Esophagus (tissue), 2 donors: ENCODE data around the gene PPP4R2. TPM values are rescaled to one million over a fixed set of nuclear protein-coding genes. Genes with fewer than 3 reads are reported as not detected.

ENCODE experiments used
- H3K27ac ChIP-seq, 2 donors: one replicate each; pipeline ENCODE4 v1.5.1; 2013; ENCODE audit warnings: low read depth in 2 of 2, mild to moderate bottlenecking in 2 of 2, inconsistent platforms in 1 of 2, low read length in 1 of 2, moderate library complexity in 1 of 2
- H3K27me3 ChIP-seq, 2 donors: one replicate each; pipeline ENCODE4 v1.6.1; 2013; ENCODE audit warnings: low read length in 2 of 2, control low read depth in 1 of 2, mild to moderate bottlenecking in 1 of 2; ENCODE audit not compliant: insufficient read depth in 2 of 2, control insufficient read depth in 1 of 2
- H3K36me3 ChIP-seq, 2 donors: one replicate each; pipeline ENCODE4 v1.6.1; 2013; ENCODE audit warnings: low read length in 1 of 2; ENCODE audit not compliant: control insufficient read depth in 2 of 2, insufficient read depth in 2 of 2
- H3K4me1 ChIP-seq, 2 donors: one replicate each; pipeline ENCODE4 v1.6.1; 2013; ENCODE audit warnings: low read length in 1 of 2; ENCODE audit not compliant: control insufficient read depth in 2 of 2, insufficient read depth in 2 of 2
- H3K4me3 ChIP-seq, 2 donors: one replicate each; pipeline ENCODE4 v1.5.1; 2013; ENCODE audit warnings: low read length in 2 of 2, mild to moderate bottlenecking in 2 of 2, low read depth in 1 of 2, moderate library complexity in 1 of 2
- H3K9me3 ChIP-seq, 2 donors: one replicate each; pipeline ENCODE4 v1.6.1; 2013; ENCODE audit warnings: mild to moderate bottlenecking in 2 of 2, low read depth in 1 of 2, low read length in 1 of 2, moderate library complexity in 1 of 2; ENCODE audit not compliant: control insufficient read depth in 2 of 2, insufficient read depth in 1 of 2
- WGBS, 2 donors: extraction: QIAGEN DNeasy Blood & Tissue Kit; methylation state at CpG; one replicate each; pipeline ENCODE4 v1.1.7; 2013; 5-methylcytosine and 5-hydroxymethylcytosine counted together
- polyA plus RNA-seq, 2 donors: library from polyadenylated mRNA; stranded (reverse); fragments of 200-250 nt; gene quantifications; one replicate each; pipeline ENCODE4 v1.2.3, GENCODE V29; 2013
- donor health status: healthy with polysubstance abuse.
- donor health status: Bipolar disorder and iron deficiency.

Gene PPP4R2
- polyA plus RNA-seq, 2 donors, result 13.3 to 14.2 TPM

DNA sequence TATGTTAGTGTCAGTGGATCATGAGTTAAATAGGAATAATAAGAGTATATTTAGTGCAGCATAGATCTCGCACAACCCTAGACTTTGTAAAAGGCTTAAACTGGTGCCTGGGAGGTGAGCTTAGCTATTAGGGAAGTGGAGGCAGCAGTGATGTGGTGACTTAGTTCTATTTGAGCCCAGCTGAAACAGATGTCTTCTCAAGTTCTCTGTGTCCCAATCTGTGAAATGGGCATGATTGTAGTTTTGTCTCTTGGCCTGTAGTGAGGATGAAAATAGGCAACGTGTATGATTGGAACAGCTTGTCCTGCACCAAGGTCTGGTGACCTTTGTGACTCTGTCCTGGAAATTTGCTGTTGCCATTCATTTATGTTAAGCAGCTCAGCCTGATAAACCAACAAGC lies 99.6 kb downstream of the PPP4R2 start:
- H3K4me1 ChIP-seq, result peaks cover 0 to 3% of the 10 kb centered on the region in 2 donors
- H3K27me3 ChIP-seq, result no peaks in the 10 kb centered on the region
- no peak overlapping the region for H3K4me3 ChIP-seq
- H3K27ac ChIP-seq, result no peak overlapping the region
- H3K36me3 ChIP-seq, result no peaks in the 10 kb centered on the region
- H3K9me3 ChIP-seq, result no peaks in the 10 kb centered on the region
- WGBS, 2 donors, result 85 to 86% methylated on average over 2 of the region's 2 CpGs

DNA sequence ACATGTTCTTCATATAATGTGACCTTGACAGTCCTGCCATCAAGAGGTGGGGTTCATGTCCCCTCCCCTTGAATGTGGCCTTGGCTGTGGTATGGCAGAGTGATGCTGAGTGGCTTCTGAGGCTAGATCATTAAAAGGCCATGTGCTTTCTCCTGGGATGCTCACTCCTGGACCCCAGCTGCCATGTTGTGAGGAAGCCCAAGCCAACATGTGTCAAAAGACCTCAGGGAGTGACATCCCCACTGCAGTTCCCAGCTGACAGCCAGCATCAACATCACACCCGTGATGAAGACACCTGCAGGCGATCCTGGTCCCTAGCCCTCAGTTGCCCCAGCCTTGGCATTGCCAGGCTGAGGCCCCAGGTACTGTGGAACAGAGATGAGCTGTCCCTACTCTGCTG lies 101.4 kb downstream of the PPP4R2 start:
- 89 to 94% methylated on average over 2 of the region's 2 CpGs for WGBS, 2 donors
- Histone ChIP-seq H3K9me3 (no peaks in the 10 kb centered on the region), H3K4me3 (no peak overlapping the region), H3K27ac (no peak overlapping the region), H3K27me3 (no peaks in the 10 kb centered on the region), H3K36me3 (no peaks in the 10 kb centered on the region), H3K4me1 (peaks cover 0 to 3% of the 10 kb centered on the region in 2 donors)

DNA sequence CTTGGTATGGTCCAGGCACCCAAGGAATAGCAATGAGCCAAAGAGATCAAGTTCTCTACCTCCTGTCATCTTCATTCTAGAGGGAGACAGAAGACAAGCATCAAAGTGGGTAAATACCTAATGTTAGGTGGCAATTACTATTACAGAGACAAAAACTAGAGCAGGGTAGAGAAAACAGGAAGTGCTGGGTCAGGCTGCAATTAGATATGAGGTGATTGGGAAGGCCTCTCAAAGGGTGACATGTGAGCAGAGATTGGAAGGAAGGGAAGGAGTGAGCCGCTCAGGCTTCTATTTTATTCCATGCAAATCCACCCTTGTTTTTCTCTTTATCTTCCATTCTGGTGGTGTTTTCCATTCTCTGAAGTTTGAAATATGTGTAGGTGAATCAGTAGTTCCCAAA lies 102.3 kb downstream of the PPP4R2 start:
- H3K27ac ChIP-seq, result no peak overlapping the region
- no peaks in the 10 kb centered on the region for H3K9me3 ChIP-seq
- H3K27me3 ChIP-seq, result no peaks in the 10 kb centered on the region
- no peak overlapping the region for H3K4me3 ChIP-seq
- 78 to 88% methylated on average over 1 of the region's 1 CpG for WGBS, 2 donors
- peaks cover 0 to 3% of the 10 kb centered on the region in 2 donors for H3K4me1 ChIP-seq
- no peaks in the 10 kb centered on the region for H3K36me3 ChIP-seq

DNA sequence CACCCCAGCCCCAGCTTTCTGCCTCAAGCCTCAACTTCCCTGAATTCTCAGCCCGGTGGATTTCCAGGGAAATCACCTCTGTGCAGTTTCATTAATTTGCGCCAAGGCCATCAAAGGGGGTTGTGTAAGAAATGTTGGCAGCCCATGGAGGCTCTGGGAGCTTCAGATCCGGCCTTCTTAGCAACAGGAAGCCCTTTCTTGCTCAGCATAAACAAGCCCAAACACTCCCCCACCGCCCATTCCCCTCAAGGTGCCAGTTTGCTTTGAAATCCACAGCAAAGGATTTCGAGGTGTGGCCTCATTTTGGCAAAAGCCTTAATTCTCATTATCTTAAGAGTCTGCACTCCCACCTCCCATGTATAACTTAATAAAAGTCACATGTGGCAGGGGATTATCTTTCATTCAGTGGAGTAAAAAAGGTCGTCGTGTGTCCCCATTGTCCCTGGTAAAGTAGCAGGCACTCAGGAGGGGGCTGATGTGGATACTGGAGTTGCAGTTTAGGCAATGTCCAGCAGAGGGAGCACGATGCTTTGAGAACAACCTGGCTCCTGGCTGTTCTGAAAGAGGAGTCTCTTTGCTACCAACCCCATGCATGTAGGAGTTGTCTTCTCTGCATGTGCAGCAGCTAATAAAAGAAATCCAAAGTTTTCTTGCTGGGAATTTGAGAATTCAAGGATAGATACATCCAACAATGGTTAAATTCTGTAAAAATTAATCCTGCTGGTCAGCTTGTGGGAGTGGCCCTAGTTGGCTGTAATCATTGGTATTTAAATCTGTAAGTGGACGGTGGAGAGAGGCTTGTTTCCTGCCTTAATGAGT lies 104.3 kb downstream of the PPP4R2 start:
- Histone ChIP-seq H3K4me3 (no peak overlapping the region), H3K9me3 (no peaks in the 10 kb centered on the region), H3K36me3 (no peaks in the 10 kb centered on the region), H3K27ac (no peak overlapping the region), H3K27me3 (no peaks in the 10 kb centered on the region), H3K4me1 (no peaks in the 10 kb centered on the region)
- WGBS, 2 donors, result 14 to 23% methylated on average over 9 of the region's 9 CpGs

DNA sequence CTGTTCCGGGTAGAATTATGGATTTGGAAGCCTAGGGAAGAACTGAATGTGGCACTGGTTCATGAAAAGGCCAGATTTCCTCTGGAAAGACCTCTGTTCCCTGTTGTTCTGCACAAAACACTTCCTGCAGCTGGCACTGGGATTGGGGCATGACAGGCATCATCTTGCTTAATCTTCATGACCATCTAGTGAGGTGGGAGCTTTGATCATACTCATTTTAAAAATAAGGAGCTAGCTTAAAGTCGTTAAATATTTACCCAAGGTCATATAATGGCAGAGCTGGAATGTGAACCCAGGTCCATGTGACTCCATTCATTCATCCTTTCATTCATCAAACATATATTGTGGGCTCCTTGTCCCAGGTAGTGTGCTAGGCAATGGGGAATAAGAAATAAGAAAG lies 105.3 kb downstream of the PPP4R2 start:
- no peaks in the 10 kb centered on the region for H3K27me3 ChIP-seq
- no peak overlapping the region for H3K4me3 ChIP-seq
- H3K9me3 ChIP-seq, result no peaks in the 10 kb centered on the region
- no peak overlapping the region for H3K27ac ChIP-seq
- no peaks in the 10 kb centered on the region for H3K4me1 ChIP-seq
- 40 to 43% methylated on average over 2 of the region's 2 CpGs for WGBS, 2 donors
- H3K36me3 ChIP-seq, result no peaks in the 10 kb centered on the region

DNA sequence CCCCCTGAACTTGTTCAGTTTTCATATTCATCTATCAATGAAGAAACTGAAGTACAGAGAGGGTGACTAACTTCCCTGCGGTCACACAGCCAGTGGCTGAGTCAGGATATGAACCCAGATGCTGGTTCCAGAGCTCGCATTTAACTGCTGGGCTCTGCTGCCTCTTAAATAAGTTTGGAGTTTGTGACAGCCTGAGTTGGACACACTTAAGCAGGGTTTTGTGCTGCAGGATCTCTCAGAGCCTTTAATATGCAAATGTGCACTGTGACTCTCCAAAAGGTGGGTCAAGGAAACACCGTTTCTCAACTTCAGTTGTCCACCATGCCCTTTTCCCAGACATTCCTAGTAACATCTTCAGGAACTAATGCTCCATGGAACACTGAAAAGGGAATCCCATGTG lies 110.6 kb downstream of the PPP4R2 start:
- Histone ChIP-seq H3K27me3 (no peaks in the 10 kb centered on the region), H3K36me3 (no peaks in the 10 kb centered on the region), H3K4me1 (no peaks in the 10 kb centered on the region), H3K4me3 (no peak overlapping the region), H3K9me3 (peaks cover 0 to 3% of the 10 kb centered on the region in 2 donors), H3K27ac (no peak overlapping the region)
- WGBS, 2 donors, result 67 to 68% methylated on average over 3 of the region's 3 CpGs

DNA sequence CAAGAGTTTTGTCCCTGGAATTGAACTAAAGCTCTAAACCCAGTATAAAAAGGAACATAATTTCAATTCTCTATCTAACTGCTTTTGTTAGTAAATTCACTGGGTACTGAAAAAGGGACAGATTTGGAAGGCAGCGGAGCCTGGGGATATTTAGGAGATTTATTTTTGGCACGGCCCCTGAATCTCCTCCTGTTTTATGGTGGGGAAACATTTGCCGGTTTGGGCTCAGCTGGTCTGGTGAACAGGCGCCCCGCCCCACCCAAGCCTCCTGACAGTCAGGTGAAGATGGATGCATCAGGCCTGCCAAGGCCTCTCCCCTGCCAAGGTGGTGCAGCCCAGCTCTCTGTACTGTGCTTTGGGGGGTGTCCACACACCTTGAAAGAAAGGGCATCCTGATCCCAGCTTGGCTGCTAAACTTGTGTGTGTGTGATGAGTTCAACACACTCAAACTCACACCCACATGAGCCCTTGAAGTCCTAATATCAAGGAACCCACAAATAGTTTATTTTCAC lies 111.1 kb downstream of the PPP4R2 start:
- Histone ChIP-seq H3K9me3 (peaks cover 0 to 3% of the 10 kb centered on the region in 2 donors), H3K27me3 (no peaks in the 10 kb centered on the region), H3K4me3 (no peak overlapping the region), H3K4me1 (no peaks in the 10 kb centered on the region), H3K36me3 (no peaks in the 10 kb centered on the region), H3K27ac (no peak overlapping the region)
- 39 to 56% methylated on average over 5 of the region's 5 CpGs for WGBS, 2 donors

DNA sequence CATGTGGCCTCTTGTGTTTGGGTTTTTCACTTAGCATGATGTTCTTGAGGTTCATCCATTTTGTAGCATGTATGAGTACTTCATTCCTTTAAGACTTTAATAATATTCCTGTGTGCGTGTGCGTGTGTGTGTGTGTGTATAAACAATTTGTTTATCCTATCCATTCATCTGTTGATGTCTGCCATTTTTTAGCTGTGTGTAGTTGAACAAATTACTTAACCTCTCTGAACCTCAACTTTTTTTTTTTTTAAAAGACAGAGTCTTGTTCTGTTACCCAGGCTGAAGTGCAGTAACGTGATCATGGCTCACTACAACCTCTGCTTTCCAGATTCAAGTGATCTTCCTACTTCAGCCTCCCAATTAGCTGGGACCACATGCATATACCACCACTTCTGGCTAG lies 112.1 kb downstream of the PPP4R2 start:
- WGBS, 2 donors, result 88 to 89% methylated on average over 3 of the region's 3 CpGs
- H3K27ac ChIP-seq, result no peak overlapping the region
- H3K4me3 ChIP-seq, result no peak overlapping the region
- H3K27me3 ChIP-seq, result no peaks in the 10 kb centered on the region
- H3K4me1 ChIP-seq, result no peaks in the 10 kb centered on the region
- H3K9me3 ChIP-seq, result peaks cover 0 to 3% of the 10 kb centered on the region in 2 donors
- no peaks in the 10 kb centered on the region for H3K36me3 ChIP-seq

DNA sequence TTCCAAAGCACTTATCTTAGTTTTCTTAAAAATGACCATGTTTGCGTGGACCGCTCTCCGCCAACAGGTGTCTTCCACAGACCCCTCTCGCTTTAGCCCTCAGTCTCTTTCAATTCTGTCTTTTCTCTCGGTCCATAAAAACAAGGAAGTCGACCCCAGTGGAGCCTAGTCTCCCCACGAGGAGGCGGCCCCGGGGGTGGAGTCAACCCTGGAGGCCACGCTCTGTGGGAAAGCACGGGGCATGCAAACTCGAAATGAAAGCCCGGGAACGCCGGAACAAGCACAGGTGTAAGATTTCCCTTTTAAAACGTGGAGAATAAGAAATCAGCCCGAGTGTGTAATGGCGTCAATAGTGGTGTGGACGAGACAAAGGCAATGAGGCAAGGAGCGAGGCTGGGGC lies 113.9 kb downstream of the PPP4R2 start:
- peaks cover 0 to 3% of the 10 kb centered on the region in 2 donors for H3K9me3 ChIP-seq
- H3K27ac ChIP-seq, result no peak overlapping the region
- H3K4me1 ChIP-seq, result no peaks in the 10 kb centered on the region
- 87 to 88% methylated on average over 20 of the region's 20 CpGs for WGBS, 2 donors
- no peaks in the 10 kb centered on the region for H3K27me3 ChIP-seq
- H3K36me3 ChIP-seq, result no peaks in the 10 kb centered on the region
- no peak overlapping the region for H3K4me3 ChIP-seq

DNA sequence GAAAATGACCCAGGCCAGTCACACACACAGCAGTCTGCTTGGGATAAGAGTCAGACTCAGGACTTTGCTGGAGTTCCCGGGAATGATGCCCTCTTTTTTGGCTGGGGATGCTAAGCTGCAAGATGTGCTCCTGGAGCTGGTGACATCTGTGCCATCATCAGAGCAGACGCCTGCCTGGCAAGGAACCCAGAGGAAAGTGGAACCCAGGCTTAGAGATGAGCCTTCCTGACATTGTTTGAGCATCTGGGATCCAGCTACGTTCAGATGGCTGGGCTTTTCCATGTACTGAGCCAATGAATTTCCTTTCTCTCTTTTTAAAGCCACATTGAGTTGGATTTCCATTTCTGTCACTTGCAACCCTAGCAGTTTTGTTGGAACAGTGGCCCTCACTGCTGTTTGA lies 118.1 kb downstream of the PPP4R2 start:
- Histone ChIP-seq H3K27ac (no peak overlapping the region), H3K4me3 (no peak overlapping the region), H3K9me3 (peaks cover 0 to 2% of the 10 kb centered on the region in 2 donors), H3K36me3 (no peaks in the 10 kb centered on the region), H3K4me1 (no peaks in the 10 kb centered on the region), H3K27me3 (no peaks in the 10 kb centered on the region)
- 58 to 65% methylated on average over 3 of the region's 3 CpGs for WGBS, 2 donors
